Endodermal cell (in vitro differentiated cells): ENCODE data around the gene DCAF11. TPM values are rescaled to one million over a fixed set of nuclear protein-coding genes. Genes with fewer than 3 reads are reported as not detected.
A peak's percentile ranks its signal among the peaks of the same experiment; 100 is the strongest.

Experiments
- DNase-seq: peaks from one replicate; pipeline ENCODE4 v3.0.0-alpha.2; 2017
- H3K27ac ChIP-seq: 2 replicates; pipeline ENCODE4 v1.5.1; 2013; ENCODE audit warnings: mild to moderate bottlenecking, low read depth, low read length, moderate library complexity
- H3K27me3 ChIP-seq: 2 replicates; pipeline ENCODE4 v1.6.1; 2013; ENCODE audit warnings: mild to moderate bottlenecking, low read length, moderate library complexity; ENCODE audit not compliant: insufficient read depth, control insufficient read depth, poor library complexity, severe bottlenecking
- H3K36me3 ChIP-seq: 2 replicates; pipeline ENCODE4 v1.7.0; 2013; ENCODE audit warnings: mild to moderate bottlenecking, low read length, moderate library complexity; ENCODE audit not compliant: control insufficient read depth, insufficient read depth
- H3K4me1 ChIP-seq: one replicate; pipeline ENCODE4 v1.7.0; 2013; ENCODE audit warnings: low read length; ENCODE audit not compliant: control insufficient read depth, insufficient read depth
- H3K4me3 ChIP-seq: 2 replicates; pipeline ENCODE4 v1.5.1; 2013; ENCODE audit warnings: mild to moderate bottlenecking, low read length, moderate library complexity
- H3K9ac ChIP-seq: 2 replicates; pipeline ENCODE4 v1.6.1; 2013; ENCODE audit warnings: mild to moderate bottlenecking, low read length, moderate library complexity; ENCODE audit not compliant: poor library complexity, severe bottlenecking; ENCODE audit errors: extremely low read depth
- H3K9me3 ChIP-seq: 2 replicates; pipeline ENCODE4 v1.6.1; 2013; ENCODE audit warnings: mild to moderate bottlenecking, low read length, moderate library complexity; ENCODE audit not compliant: control insufficient read depth
- H3K27ac Mint-ChIP-seq: 2 replicates; pipeline ENCODE4 v1.8.0; 2020; ENCODE audit warnings: mixed read lengths
- H3K27me3 Mint-ChIP-seq: 2 replicates; pipeline ENCODE4 v1.8.0; 2021; ENCODE audit warnings: mild to moderate bottlenecking, mixed read lengths; ENCODE audit not compliant: insufficient read depth
- H3K36me3 Mint-ChIP-seq: 2 replicates; pipeline ENCODE4 v1.8.0; 2020; ENCODE audit warnings: low read depth, mixed read lengths
- H3K4me1 Mint-ChIP-seq: 2 replicates; pipeline ENCODE4 v1.8.0; 2020; ENCODE audit warnings: mixed read lengths
- H3K4me3 Mint-ChIP-seq: 2 replicates; pipeline ENCODE4 v1.8.0; 2020; ENCODE audit warnings: mild to moderate bottlenecking, moderate library complexity, mixed read lengths
- H3K9me3 Mint-ChIP-seq: 2 replicates; pipeline ENCODE4 v1.8.0; 2020; ENCODE audit warnings: mild to moderate bottlenecking, mixed read lengths
- WGBS, 2 experiments: methylation state at CpG; one replicate each; pipeline versions ENCODE4 v1.1.5 to v1.1.7; 2013; ENCODE audit warnings: missing lambda C conversion rate in 2 of 2, mixed read lengths in 1 of 2; ENCODE audit not compliant: insufficient coverage in 1 of 2, insufficient read length in 1 of 2; 5-methylcytosine and 5-hydroxymethylcytosine counted together
- total RNA-seq, 2 donors: library from RNA; stranded (reverse); fragmentation: NEBNext Ultra II Directional in 1 of 2; extraction: Animal tissue kit (Norgen Biotek cat#: 25700) in 1 of 2; gene quantifications; 2 replicates in 1 of 2; 3 replicates in 1 of 2; pipeline ENCODE4 v1.2.1, GENCODE V29; 2021
- TF ChIP-seq, protein P1 (sequence below): fragments of 200-600 bp; sonication (generic); conservative IDR thresholded peaks from 2 replicates; pipeline ENCODE4 v1.5.0; 2021; ENCODE audit warnings: antibody characterized with exemption, mild to moderate bottlenecking

The DCAF11 gene
- total RNA-seq, 2 donors from 2014 or later = 71.1 to 72.2 TPM

DNA sequence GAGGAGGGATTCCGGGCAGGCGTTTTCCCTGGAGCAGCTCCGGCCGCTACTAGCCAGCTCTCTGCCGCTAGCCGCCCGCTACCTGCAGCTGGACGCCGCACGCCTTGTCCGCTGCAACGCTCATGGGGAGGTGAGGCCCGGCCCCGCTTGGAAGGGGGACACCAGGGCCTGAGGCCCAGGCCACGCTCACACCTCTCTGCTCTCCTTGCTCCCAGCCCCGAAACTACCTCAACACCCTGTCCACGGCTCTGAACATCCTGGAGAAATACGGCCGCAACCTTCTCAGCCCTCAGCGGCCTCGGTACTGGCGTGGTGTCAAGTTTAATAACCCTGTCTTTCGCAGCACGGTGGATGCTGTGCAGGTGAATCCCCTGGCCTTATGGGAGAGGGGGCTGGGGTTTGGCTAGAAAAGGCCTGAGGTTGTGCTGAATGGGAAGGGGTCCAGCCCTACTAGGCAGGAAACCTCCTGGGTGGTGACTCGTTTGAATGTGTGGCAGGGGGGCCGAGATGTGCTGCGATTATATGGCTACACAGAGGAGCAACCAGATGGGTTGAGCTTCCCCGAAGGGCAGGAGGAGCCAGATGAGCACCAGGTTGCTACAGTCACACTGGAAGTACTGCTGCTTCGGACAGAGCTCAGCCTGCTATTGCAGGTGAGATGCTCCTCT is 33.3 kb downstream of the DCAF11 start:
- TF ChIP-seq, protein P1, sequence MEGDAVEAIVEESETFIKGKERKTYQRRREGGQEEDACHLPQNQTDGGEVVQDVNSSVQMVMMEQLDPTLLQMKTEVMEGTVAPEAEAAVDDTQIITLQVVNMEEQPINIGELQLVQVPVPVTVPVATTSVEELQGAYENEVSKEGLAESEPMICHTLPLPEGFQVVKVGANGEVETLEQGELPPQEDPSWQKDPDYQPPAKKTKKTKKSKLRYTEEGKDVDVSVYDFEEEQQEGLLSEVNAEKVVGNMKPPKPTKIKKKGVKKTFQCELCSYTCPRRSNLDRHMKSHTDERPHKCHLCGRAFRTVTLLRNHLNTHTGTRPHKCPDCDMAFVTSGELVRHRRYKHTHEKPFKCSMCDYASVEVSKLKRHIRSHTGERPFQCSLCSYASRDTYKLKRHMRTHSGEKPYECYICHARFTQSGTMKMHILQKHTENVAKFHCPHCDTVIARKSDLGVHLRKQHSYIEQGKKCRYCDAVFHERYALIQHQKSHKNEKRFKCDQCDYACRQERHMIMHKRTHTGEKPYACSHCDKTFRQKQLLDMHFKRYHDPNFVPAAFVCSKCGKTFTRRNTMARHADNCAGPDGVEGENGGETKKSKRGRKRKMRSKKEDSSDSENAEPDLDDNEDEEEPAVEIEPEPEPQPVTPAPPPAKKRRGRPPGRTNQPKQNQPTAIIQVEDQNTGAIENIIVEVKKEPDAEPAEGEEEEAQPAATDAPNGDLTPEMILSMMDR = no peak
- Histone ChIP-seq H3K9me3 (no peaks in the 10 kb centered on the region), H3K27me3 (no peaks in the 10 kb centered on the region), H3K4me1 (peaks cover 6% of the 10 kb centered on the region), H3K27ac (no peak overlapping the region), H3K36me3 (peaks cover 62% of the 10 kb centered on the region), H3K9ac (peak overlapping the region; percentile 66), H3K4me3 (peak overlapping the region; percentile 98)
- Mint-ChIP-seq H3K4me1 (peaks cover 20% of the 10 kb centered on the region), H3K36me3 (peaks cover 52% of the 10 kb centered on the region), H3K9me3 (no peaks in the 10 kb centered on the region), H3K27me3 (no peaks in the 10 kb centered on the region), H3K4me3 (peak overlapping the region; percentile 92), H3K27ac (no peak overlapping the region)
- 9 to 28% methylated on average over 9 to 29 of the region's 29 CpGs for WGBS, 2 experiments
- no peak for DNase-seq

DNA sequence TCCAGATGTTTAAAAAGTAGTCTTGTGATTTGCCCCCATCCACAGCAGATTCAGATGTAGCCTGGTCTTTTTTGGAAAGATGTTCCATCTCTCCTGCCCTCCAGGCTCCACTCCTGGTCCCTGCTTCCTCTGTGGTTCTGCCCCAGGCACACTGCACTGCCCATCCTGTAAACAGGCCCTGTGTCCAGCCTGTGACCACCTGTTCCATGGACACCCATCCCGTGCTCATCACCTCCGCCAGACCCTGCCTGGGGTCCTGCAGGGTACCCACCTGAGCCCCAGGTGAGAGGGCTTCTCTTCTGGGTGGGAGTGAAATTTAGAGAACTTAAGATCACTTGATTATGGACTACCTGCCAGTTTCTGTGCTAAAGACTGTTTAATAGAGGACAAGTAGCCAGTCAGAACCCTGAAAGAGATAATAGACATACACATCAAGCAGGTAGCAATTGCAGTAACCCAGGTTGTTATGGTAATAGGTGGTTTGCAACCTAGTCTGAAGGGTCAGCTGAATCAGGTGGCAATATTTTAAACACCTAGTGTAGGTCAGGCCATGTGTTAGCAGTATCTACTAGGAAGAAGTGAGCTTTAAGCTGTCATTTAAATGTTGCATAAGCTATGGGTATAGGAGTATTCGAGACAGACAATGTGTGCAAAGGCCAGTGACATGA is 34.9 kb downstream of the DCAF11 start:
- H3K4me1 Mint-ChIP-seq = peaks cover 20% of the 10 kb centered on the region
- Histone ChIP-seq H3K36me3 (peaks cover 49% of the 10 kb centered on the region), H3K9ac (no peak overlapping the region), H3K9me3 (no peaks in the 10 kb centered on the region), H3K4me1 (peaks cover 6% of the 10 kb centered on the region), H3K4me3 (no peak overlapping the region), H3K27me3 (no peaks in the 10 kb centered on the region), H3K27ac (no peak overlapping the region)
- no peaks in the 10 kb centered on the region for H3K9me3 Mint-ChIP-seq
- 93% methylated on average over 3 of the region's 3 CpGs; no CpG with 5 or more reads in 1 of the 2 experiments for WGBS, 2 experiments
- H3K4me3 Mint-ChIP-seq = peak overlapping the region; percentile 92
- peaks cover 44% of the 10 kb centered on the region for H3K36me3 Mint-ChIP-seq
- H3K27ac Mint-ChIP-seq = no peak overlapping the region
- TF ChIP-seq, protein P1 = no peak
- no peaks in the 10 kb centered on the region for H3K27me3 Mint-ChIP-seq
- DNase-seq = no peak

DNA sequence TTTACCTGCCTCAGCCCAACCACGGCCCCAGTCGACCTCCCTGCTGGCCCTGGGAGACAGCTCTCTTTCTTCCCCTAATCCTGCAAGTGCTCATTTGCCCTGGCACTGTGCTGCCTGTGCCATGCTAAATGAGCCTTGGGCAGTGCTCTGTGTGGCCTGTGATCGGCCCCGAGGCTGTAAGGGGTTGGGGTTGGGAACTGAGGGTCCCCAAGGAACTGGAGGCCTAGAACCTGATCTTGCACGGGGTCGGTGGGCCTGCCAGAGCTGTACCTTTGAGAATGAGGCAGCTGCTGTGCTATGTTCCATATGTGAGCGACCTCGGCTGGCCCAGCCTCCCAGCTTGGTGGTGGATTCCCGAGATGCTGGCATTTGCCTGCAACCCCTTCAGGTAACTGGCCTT is 35.5 kb downstream of the DCAF11 start:
- no peak overlapping the region for H3K9ac ChIP-seq
- TF ChIP-seq, protein P1 = no peak
- WGBS, 2 experiments = 86 to 94% methylated on average over 6 to 9 of the region's 9 CpGs
- no peaks in the 10 kb centered on the region for H3K27me3 Mint-ChIP-seq
- H3K4me3 Mint-ChIP-seq = no peak overlapping the region
- H3K4me1 Mint-ChIP-seq = peaks cover 20% of the 10 kb centered on the region
- DNase-seq = no peak
- no peaks in the 10 kb centered on the region for H3K9me3 Mint-ChIP-seq
- H3K27ac Mint-ChIP-seq = no peak overlapping the region
- no peaks in the 10 kb centered on the region for H3K27me3 ChIP-seq
- peaks cover 6% of the 10 kb centered on the region for H3K4me1 ChIP-seq
- H3K4me3 ChIP-seq = no peak overlapping the region
- no peak overlapping the region for H3K27ac ChIP-seq
- H3K36me3 ChIP-seq = peaks cover 50% of the 10 kb centered on the region
- H3K36me3 Mint-ChIP-seq = peaks cover 48% of the 10 kb centered on the region
- H3K9me3 ChIP-seq = no peaks in the 10 kb centered on the region
